ENCODE data around the gene PPIA. TPM values are rescaled to one million over a fixed set of nuclear protein-coding genes. Genes with fewer than 3 reads are reported as not detected.

Gene PPIA
- total RNA-seq, 2 experiments from 2014 or later, result 2,573 to 2,935 TPM

DNA sequence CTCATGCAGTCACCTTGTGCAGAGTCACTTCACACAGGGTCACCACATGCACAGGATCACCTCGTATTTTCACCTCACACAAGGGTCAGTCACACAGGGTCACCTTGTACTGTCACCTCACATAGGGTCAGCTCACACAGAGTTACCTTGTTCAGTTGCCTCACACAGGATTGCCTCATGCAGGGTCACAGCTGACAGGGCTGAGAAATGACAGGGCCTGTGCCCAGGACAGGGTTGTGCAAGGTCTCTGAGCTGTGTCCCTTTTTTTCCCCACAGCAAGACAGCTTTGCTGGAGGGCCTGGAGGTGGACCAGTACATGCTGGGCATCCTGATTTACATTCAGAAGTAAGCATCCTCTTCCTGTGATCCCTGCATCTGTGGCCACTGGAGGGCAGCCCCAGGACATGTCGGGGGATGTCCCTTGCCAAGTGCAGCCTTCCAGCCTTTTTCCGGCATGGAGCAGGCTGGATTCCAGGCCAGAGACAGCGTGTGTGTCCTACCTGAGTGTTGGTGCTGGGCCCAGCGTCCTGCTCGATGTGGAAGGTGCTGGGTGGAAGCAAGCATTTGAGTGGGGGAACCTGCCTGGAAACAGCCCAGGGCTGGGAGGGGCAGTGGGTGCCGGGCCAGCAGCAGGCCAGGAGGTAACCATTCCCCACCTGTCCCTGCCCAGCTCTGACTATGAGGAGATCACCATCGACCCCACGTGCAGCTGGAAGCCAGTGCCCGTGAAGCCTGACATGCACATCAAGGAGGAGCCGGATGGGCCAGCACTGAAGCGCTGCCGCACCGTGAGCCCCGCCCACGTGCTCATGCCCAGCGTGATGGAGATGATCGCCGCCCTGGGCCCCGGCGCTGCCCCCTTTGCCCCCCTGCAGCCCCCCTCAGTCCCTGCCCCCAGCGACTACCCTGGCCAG lies 31.6 kb upstream of the PPIA start:
- no peak overlapping the region for H3K27ac ChIP-seq (ENCODE audit: low read depth, low read length, poor library complexity, severe bottlenecking)
- no peak for DNase-seq (ENCODE audit: low spot score)
- intact Hi-C loops (cut with micrococcal nuclease; ENCODE audit: unreplicated experiment), result no loop called here
- no peak overlapping the region for H2AFZ ChIP-seq (ENCODE audit: low read length)
- no peaks in the 10 kb centered on the region for H4K20me1 ChIP-seq (ENCODE audit: insufficient read depth, low read length)
- TF ChIP-seq, protein P1, sequence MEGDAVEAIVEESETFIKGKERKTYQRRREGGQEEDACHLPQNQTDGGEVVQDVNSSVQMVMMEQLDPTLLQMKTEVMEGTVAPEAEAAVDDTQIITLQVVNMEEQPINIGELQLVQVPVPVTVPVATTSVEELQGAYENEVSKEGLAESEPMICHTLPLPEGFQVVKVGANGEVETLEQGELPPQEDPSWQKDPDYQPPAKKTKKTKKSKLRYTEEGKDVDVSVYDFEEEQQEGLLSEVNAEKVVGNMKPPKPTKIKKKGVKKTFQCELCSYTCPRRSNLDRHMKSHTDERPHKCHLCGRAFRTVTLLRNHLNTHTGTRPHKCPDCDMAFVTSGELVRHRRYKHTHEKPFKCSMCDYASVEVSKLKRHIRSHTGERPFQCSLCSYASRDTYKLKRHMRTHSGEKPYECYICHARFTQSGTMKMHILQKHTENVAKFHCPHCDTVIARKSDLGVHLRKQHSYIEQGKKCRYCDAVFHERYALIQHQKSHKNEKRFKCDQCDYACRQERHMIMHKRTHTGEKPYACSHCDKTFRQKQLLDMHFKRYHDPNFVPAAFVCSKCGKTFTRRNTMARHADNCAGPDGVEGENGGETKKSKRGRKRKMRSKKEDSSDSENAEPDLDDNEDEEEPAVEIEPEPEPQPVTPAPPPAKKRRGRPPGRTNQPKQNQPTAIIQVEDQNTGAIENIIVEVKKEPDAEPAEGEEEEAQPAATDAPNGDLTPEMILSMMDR (conservative IDR thresholded peaks at IDR 0.05; ENCODE audit: low read length), result no peak
- no peak for TF ChIP-seq EZH2phosphoT487 (IDR thresholded peaks at IDR 0.05; ENCODE audit: borderline replicate concordance, low read depth, low read length)
- peaks cover 66% of the 10 kb centered on the region for H3K36me3 ChIP-seq (ENCODE audit: insufficient read depth, low read length)
- no peak overlapping the region for H3K4me3 ChIP-seq (ENCODE audit: low read depth, low read length, poor library complexity, severe bottlenecking)
- H3K9me2 ChIP-seq (ENCODE audit: insufficient read depth, low read length), result no peaks in the 10 kb centered on the region
- H3K9me3 ChIP-seq (ENCODE audit: low read length), result no peaks in the 10 kb centered on the region
- H3K79me2 ChIP-seq (ENCODE audit: insufficient read depth, low read depth, low read length), result no peaks in the 10 kb centered on the region
- CTCF ChIA-PET (ENCODE audit: unreplicated experiment), result no interaction called here
- no TSS peak for BruUV-seq (replicated peaks)
- POLR2A ChIA-PET, result interaction anchor here (1.7 kb wide), 1 partner anchor 9 kb away, joined by 3 read pairs; no protein-coding TSS in a partner anchor
- no peaks in the 10 kb centered on the region for H3K4me1 ChIP-seq (ENCODE audit: insufficient read depth, low read length, poor library complexity, severe bottlenecking)
- H3K4me2 ChIP-seq (ENCODE audit: low read length), result no peak overlapping the region

DNA sequence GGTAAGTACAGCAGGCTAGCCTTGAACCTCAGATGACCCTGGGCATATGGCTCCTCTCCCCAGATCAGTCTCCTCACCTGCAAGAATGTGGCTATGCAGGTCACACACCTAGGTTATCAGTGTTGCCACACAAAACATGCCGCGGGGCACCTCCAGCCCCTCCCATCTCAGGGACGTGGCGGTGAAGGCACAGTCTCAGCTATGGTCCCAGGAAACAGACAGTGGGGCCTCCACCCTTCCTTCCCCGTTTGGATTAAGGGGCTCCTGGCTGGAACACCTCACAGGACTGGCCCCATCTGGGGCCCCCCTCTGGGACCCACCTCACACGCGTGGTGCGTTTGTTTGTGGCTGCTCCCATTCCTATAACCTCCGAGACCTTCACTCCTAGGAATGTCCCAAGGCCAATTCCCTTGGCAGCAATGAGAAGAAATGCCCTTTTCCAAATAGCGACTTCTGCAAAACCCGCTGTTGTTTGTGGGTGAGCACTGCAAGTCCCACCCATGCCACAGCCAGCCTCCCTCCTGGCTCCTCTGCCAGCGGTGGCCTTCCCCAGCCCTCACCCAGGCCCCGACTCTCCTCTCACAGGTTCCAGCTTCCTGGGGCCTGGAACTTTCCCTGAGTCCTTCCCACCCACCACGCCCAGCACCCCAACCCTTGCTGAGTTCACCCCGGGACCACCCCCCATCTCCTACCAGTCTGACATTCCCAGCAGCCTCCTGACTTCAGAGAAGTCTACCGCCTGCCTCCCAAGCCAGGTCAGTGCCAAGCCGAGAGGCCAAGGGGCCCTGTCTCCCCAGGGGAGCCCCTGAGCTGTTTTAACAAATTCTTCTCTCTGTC lies 30.7 kb upstream of the PPIA start:
- no TSS peak for BruUV-seq (replicated peaks)
- Histone ChIP-seq H3K4me3 (ENCODE audit: low read depth, low read length, poor library complexity, severe bottlenecking) (no peak overlapping the region), H3K9me3 (ENCODE audit: low read length) (no peaks in the 10 kb centered on the region), H2AFZ (ENCODE audit: low read length) (no peak overlapping the region), H3K9me2 (ENCODE audit: insufficient read depth, low read length) (no peaks in the 10 kb centered on the region), H3K4me2 (ENCODE audit: low read length) (no peak overlapping the region), H3K36me3 (ENCODE audit: insufficient read depth, low read length) (peaks cover 59% of the 10 kb centered on the region), H3K4me1 (ENCODE audit: insufficient read depth, low read length, poor library complexity, severe bottlenecking) (no peaks in the 10 kb centered on the region), H3K27ac (ENCODE audit: low read depth, low read length, poor library complexity, severe bottlenecking) (no peak overlapping the region), H4K20me1 (ENCODE audit: insufficient read depth, low read length) (no peaks in the 10 kb centered on the region), H3K79me2 (ENCODE audit: insufficient read depth, low read depth, low read length) (no peaks in the 10 kb centered on the region)
- DNase-seq (ENCODE audit: low spot score), result no peak
- CTCF ChIA-PET (ENCODE audit: unreplicated experiment), result no interaction called here
- intact Hi-C loops (cut with micrococcal nuclease; ENCODE audit: unreplicated experiment), result no loop called here
- POLR2A ChIA-PET, result interaction anchor here (1.7 kb wide), 1 partner anchor 8 kb away, joined by 3 read pairs; no protein-coding TSS in a partner anchor
- no peak for TF ChIP-seq EZH2phosphoT487 (IDR thresholded peaks at IDR 0.05; ENCODE audit: borderline replicate concordance, low read depth, low read length)
- TF ChIP-seq, protein P1 (conservative IDR thresholded peaks at IDR 0.05; ENCODE audit: low read length), result no peak
